Astrocyte of the spinal cord (primary cell): ENCODE measurements around the gene HAP1.

ENCODE experiments used
- DNase-seq: peaks from one replicate; pipeline ENCODE4 v3.0.0; 2011; ENCODE audit warnings: low read depth, low spot score
- H3K4me3 ChIP-seq: 2 replicates; pipeline ENCODE4 v1.5.1; 2011; ENCODE audit warnings: low read depth, mild to moderate bottlenecking, low read length, moderate library complexity
- in situ Hi-C: cut with HindIII; loops from 2 replicates; pipeline ENCODE4 v1.10.0; 2017; ENCODE audit warnings: low sequenced_read_pairs
- TF ChIP-seq, protein P1 (sequence below): IDR thresholded peaks from 2 replicates; pipeline ENCODE4 v1.5.1; 2012; ENCODE audit warnings: low read depth, mild to moderate bottlenecking, low read length, inconsistent platforms

The HAP1 gene

DNA sequence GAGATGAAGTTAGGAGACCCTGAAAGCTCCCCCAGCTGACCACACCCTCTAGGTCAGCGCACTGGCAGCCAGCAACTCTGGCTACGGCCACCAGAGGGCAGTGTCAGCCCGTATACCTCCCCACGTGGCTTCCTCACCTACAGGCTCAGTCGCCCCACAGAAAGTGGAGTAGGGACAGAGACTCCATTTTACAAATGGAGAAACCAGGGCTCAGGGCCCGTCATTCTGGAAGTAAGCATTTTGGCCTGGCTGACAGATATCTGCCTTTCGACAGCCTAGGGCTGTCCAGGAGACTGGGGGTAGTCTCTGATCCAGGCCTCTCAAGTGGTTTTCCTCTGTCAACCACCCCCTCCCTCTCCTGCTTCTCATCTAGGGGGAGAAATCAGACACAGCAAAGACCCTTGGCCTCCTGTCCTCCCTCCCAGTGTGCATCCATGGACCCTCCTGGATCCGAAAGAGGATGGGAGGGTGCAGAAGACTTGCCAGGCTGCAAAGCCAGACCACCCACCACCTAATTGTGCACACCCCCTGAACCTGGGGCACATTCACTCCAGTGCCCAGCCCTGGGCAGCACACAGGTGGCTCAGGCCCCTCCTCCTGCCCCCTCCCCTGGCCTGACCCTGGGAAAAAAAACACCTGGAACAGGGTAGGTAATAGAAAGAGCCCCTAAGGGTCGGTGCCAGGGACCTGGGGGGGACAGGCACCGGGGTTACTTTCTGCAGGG, 3.8 kb upstream of the HAP1 start:
- DNase-seq: peak; percentile 78
- H3K4me3 ChIP-seq: no peak overlapping the region
- in situ Hi-C loops: no loop called here
- TF ChIP-seq, protein P1, sequence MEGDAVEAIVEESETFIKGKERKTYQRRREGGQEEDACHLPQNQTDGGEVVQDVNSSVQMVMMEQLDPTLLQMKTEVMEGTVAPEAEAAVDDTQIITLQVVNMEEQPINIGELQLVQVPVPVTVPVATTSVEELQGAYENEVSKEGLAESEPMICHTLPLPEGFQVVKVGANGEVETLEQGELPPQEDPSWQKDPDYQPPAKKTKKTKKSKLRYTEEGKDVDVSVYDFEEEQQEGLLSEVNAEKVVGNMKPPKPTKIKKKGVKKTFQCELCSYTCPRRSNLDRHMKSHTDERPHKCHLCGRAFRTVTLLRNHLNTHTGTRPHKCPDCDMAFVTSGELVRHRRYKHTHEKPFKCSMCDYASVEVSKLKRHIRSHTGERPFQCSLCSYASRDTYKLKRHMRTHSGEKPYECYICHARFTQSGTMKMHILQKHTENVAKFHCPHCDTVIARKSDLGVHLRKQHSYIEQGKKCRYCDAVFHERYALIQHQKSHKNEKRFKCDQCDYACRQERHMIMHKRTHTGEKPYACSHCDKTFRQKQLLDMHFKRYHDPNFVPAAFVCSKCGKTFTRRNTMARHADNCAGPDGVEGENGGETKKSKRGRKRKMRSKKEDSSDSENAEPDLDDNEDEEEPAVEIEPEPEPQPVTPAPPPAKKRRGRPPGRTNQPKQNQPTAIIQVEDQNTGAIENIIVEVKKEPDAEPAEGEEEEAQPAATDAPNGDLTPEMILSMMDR: peak; percentile 97

- no peak for DNase-seq
- in situ Hi-C loops: no loop called here
- TF ChIP-seq, protein P1: no peak
- H3K4me3 ChIP-seq: no peak overlapping the region
Observed at GRCh38 chr17:41737680-41738023, 3.2 kb upstream of the HAP1 start.

DNA sequence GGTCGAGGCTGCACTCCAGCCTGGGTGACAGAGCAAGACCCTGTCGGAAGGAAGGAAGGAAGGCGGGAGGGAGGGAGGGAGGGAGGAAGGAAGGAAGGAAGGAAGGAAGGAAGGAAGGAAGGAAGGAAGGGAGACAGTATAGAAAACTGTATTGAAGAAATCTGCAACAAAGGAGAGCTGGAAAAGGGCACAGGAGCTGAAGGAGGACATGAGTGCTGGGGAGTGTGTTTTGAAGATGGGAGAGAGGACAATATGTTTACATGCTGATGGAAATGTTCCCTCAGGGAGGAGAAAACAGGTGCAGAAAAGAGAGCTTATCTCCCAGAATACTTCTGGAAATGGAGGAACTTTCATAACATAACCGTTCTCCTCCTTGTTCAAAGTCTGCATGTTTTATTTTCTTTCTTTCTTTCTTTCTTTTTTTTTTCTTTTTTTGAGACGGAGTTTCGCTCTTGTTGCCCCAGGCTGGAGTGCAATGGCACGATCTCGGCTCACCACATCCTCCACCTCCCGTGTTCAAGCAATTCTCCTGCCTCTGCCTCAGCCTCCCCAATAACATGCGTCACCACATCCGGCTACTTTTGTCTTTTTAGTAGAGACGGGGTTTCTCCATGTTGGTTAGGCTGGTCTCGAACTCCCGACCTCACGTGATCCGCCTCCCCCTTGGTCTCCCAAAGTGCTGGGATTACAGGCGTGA, 2.7 kb upstream of the HAP1 start:
- no peak for DNase-seq
- H3K4me3 ChIP-seq: no peak overlapping the region
- TF ChIP-seq, protein P1: no peak
- in situ Hi-C loops: no loop called here

DNA sequence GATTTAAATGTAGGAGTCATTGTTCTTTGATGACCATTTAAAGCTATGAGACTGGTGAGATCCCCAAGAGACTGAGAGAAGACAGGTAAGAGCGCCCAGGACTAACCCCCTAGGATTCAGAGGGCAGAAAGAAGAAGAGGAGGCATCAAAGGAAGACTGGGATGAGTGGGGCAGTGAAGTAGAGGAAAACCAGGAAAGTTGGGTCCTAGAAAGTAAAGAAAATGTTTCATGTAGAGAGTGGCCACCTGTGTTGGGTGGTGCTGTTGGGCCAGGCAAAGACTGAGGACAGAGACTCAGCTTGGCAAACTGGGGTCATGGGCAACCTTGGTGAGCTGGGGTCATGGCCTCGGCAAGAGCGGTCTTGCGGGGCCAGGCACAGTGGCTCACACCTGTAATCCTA, 1.3 kb upstream of the HAP1 start:
- TF ChIP-seq, protein P1: no peak
- DNase-seq: no peak
- in situ Hi-C loops: no loop called here
- no peak overlapping the region for H3K4me3 ChIP-seq

- TF ChIP-seq, protein P1: no peak
- in situ Hi-C loops: no loop called here
- DNase-seq: no peak
- peak overlapping the region; percentile 30 for H3K4me3 ChIP-seq
Observed at GRCh38 chr17:41734949-41735313, 488 bp upstream of the HAP1 start.

DNA sequence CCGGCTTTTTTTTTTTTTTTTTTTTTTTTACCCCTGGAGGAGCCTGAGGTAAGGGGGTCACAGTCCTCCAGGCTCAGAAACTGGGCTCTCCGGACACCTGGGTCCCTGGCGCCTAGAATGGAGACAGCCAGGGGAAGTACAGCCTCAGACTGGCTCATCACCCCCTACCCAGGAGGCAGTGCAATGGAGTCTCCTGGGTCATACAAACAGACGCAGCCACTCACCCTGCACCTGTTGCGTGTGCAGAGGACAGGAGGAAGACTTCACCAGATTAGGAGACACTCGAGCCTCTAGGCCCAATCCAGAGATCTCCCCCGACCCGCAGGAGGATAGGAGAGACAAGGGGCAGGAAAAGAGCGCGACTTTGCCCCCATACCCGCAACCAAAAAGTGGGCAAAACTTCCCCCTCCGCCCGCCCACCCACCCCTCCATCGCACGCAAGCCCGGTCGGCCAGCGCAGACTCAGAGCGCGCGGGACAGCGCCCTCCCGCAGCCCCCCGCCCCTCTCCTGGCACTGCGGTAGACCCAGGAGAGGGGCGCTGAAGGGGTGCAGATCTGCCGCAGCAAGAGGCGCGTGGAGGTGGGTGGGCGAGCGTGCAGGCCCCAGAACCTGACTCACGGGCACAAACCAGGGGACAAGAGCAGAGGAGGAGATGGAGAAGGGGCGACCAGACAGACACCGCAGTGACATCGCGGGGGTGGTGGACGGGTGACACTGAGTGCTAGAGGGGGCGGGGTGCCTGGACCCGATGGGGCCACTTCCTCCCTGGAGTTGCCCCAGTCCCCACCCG, 900 bp downstream of the HAP1 start:
- TF ChIP-seq, protein P1: no peak
- no peak for DNase-seq
- H3K4me3 ChIP-seq: no peak overlapping the region
- in situ Hi-C loops: no loop called here
